ENCODE results near the gene ABCF2. TPM values are rescaled to one million over a fixed set of nuclear protein-coding genes. Genes with fewer than 3 reads are reported as not detected.
A peak's percentile ranks its signal among the peaks of the same experiment; 100 is the strongest.

The ABCF2 gene
- total and polyA plus RNA-seq, 5 donors from 2014 or later: 16.3 to 31.4 (median 29.4) TPM

GRCh38 chr7:151209588-151209987, 17.4 kb downstream of the ABCF2 start:
- Histone ChIP-seq H3K27me3 (ENCODE audit: control insufficient read depth, insufficient read depth, low read length) (no peaks in the 10 kb centered on the region), H3K36me3 (ENCODE audit: control insufficient read depth, insufficient read depth, low read length) (peaks cover 20% of the 10 kb centered on the region), H3K9me3 (ENCODE audit: control insufficient read depth in 2 of 2, low read length in 2 of 2) (no peaks in the 10 kb centered on the region), H3K4me3 (ENCODE audit: low read depth, low read length) (no peak overlapping the region), H3K4me1 (ENCODE audit: control insufficient read depth, insufficient read depth, low read length, poor library complexity, severe bottlenecking) (peaks cover 16% of the 10 kb centered on the region), H3K27ac (ENCODE audit: insufficient read depth, low read length, poor library complexity, severe bottlenecking) (no peak overlapping the region)
- ATAC-seq (ENCODE audit: low read depth in 2 of 2): no peak
- Mint-ChIP-seq H3K4me3 (no peak overlapping the region), H3K27ac (no peak overlapping the region), H3K27me3 (peaks cover 6% of the 10 kb centered on the region), H3K4me1 (peaks cover 10 to 22% (median 17%) of the 10 kb centered on the region in 4 donors), H3K36me3 (peaks cover 10% of the 10 kb centered on the region), H3K9me3 (no peaks in the 10 kb centered on the region)
- no peak for DNase-seq

GRCh38 chr7:151208253-151208862, 18.6 kb downstream of the ABCF2 start:
- no peaks in the 10 kb centered on the region for H3K27me3 ChIP-seq (ENCODE audit: control insufficient read depth, insufficient read depth, low read length)
- peaks cover 16% of the 10 kb centered on the region for H3K4me1 ChIP-seq (ENCODE audit: control insufficient read depth, insufficient read depth, low read length, poor library complexity, severe bottlenecking)
- no peak for DNase-seq
- H3K36me3 ChIP-seq (ENCODE audit: control insufficient read depth, insufficient read depth, low read length): peaks cover 8% of the 10 kb centered on the region
- Mint-ChIP-seq H3K27ac (no peak overlapping the region), H3K4me1 (peaks cover 10 to 22% (median 17%) of the 10 kb centered on the region in 4 donors), H3K36me3 (peaks cover 4% of the 10 kb centered on the region), H3K9me3 (no peaks in the 10 kb centered on the region), H3K27me3 (peaks cover 6% of the 10 kb centered on the region), H3K4me3 (no peak overlapping the region)
- H3K4me3 ChIP-seq (ENCODE audit: low read depth, low read length): no peak overlapping the region
- no peaks in the 10 kb centered on the region for H3K9me3 ChIP-seq (ENCODE audit: control insufficient read depth in 2 of 2, low read length in 2 of 2)
- no peak for ATAC-seq (ENCODE audit: low read depth in 2 of 2)
- no peak overlapping the region for H3K27ac ChIP-seq (ENCODE audit: insufficient read depth, low read length, poor library complexity, severe bottlenecking)

GRCh38 chr7:151207804-151208203, 19.2 kb downstream of the ABCF2 start:
- Mint-ChIP-seq H3K36me3 (no peaks in the 10 kb centered on the region), H3K27me3 (peaks cover 6% of the 10 kb centered on the region), H3K9me3 (no peaks in the 10 kb centered on the region), H3K27ac (peak overlapping the region in 2 of 3 donors; percentile 39 to 83), H3K4me1 (peaks cover 10 to 22% (median 17%) of the 10 kb centered on the region in 4 donors), H3K4me3 (no peak overlapping the region)
- DNase-seq: no peak
- no peaks in the 10 kb centered on the region for H3K9me3 ChIP-seq (ENCODE audit: control insufficient read depth in 2 of 2, low read length in 2 of 2)
- H3K36me3 ChIP-seq (ENCODE audit: control insufficient read depth, insufficient read depth, low read length): peaks cover 3% of the 10 kb centered on the region
- peaks cover 16% of the 10 kb centered on the region for H3K4me1 ChIP-seq (ENCODE audit: control insufficient read depth, insufficient read depth, low read length, poor library complexity, severe bottlenecking)
- peak overlapping the region; percentile 47 for H3K27ac ChIP-seq (ENCODE audit: insufficient read depth, low read length, poor library complexity, severe bottlenecking)
- no peaks in the 10 kb centered on the region for H3K27me3 ChIP-seq (ENCODE audit: control insufficient read depth, insufficient read depth, low read length)
- no peak for ATAC-seq (ENCODE audit: low read depth in 2 of 2)
- no peak overlapping the region for H3K4me3 ChIP-seq (ENCODE audit: low read depth, low read length)

GRCh38 chr7:151207315-151207714, 19.7 kb downstream of the ABCF2 start:
- H3K4me3 Mint-ChIP-seq: peak overlapping the region in 3 of 4 donors; percentile 4 to 67 (median 30)
- ATAC-seq (ENCODE audit: low read depth in 2 of 2): peak; percentile 36 to 38
- H3K27me3 ChIP-seq (ENCODE audit: control insufficient read depth, insufficient read depth, low read length): no peaks in the 10 kb centered on the region
- no peaks in the 10 kb centered on the region for H3K9me3 Mint-ChIP-seq
- H3K4me1 ChIP-seq (ENCODE audit: control insufficient read depth, insufficient read depth, low read length, poor library complexity, severe bottlenecking): peaks cover 16% of the 10 kb centered on the region
- peaks cover 6% of the 10 kb centered on the region for H3K27me3 Mint-ChIP-seq
- DNase-seq: peak in 1 of 3 donors; percentile 27
- peak overlapping the region in 2 of 3 donors; percentile 39 to 83 for H3K27ac Mint-ChIP-seq
- no peaks in the 10 kb centered on the region for H3K36me3 Mint-ChIP-seq
- H3K4me3 ChIP-seq (ENCODE audit: low read depth, low read length): peak overlapping the region; percentile 35
- H3K9me3 ChIP-seq (ENCODE audit: control insufficient read depth in 2 of 2, low read length in 2 of 2): no peaks in the 10 kb centered on the region
- H3K27ac ChIP-seq (ENCODE audit: insufficient read depth, low read length, poor library complexity, severe bottlenecking): peak overlapping the region; percentile 47
- H3K4me1 Mint-ChIP-seq: peaks cover 10 to 22% (median 17%) of the 10 kb centered on the region in 4 donors
- no peaks in the 10 kb centered on the region for H3K36me3 ChIP-seq (ENCODE audit: control insufficient read depth, insufficient read depth, low read length)

- Histone ChIP-seq H3K36me3 (ENCODE audit: control insufficient read depth, insufficient read depth, low read length) (no peaks in the 10 kb centered on the region), H3K4me1 (ENCODE audit: control insufficient read depth, insufficient read depth, low read length, poor library complexity, severe bottlenecking) (peaks cover 16% of the 10 kb centered on the region), H3K4me3 (ENCODE audit: low read depth, low read length) (peak overlapping the region; percentile 35), H3K27me3 (ENCODE audit: control insufficient read depth, insufficient read depth, low read length) (no peaks in the 10 kb centered on the region), H3K9me3 (ENCODE audit: control insufficient read depth in 2 of 2, low read length in 2 of 2) (no peaks in the 10 kb centered on the region), H3K27ac (ENCODE audit: insufficient read depth, low read length, poor library complexity, severe bottlenecking) (no peak overlapping the region)
- Mint-ChIP-seq H3K4me1 (peaks cover 10 to 22% (median 17%) of the 10 kb centered on the region in 4 donors), H3K4me3 (peak overlapping the region in 3 of 4 donors; percentile 30 to 69 (median 67)), H3K36me3 (no peaks in the 10 kb centered on the region), H3K9me3 (no peaks in the 10 kb centered on the region), H3K27ac (peak overlapping the region in 2 of 3 donors; percentile 39 to 90), H3K27me3 (peaks cover 6% of the 10 kb centered on the region)
- DNase-seq (peak in 2 of 3 donors; percentile 24 to 42), ATAC-seq (ENCODE audit: low read depth in 2 of 2) (peak; percentile 21 to 59)
Observed at GRCh38 chr7:151206914-151207313, 20.1 kb downstream of the ABCF2 start.

GRCh38 chr7:151205730-151206129, 21.3 kb downstream of the ABCF2 start:
- Mint-ChIP-seq H3K4me1 (peaks cover 10 to 22% (median 17%) of the 10 kb centered on the region in 4 donors), H3K4me3 (peak overlapping the region in 2 of 4 donors; percentile 8 to 53)
- no peaks in the 10 kb centered on the region for H3K36me3 ChIP-seq (ENCODE audit: control insufficient read depth, insufficient read depth, low read length)

GRCh38 chr7:151204383-151205032, 22.5 kb downstream of the ABCF2 start:
- H3K4me3 Mint-ChIP-seq: no peak overlapping the region
- Histone ChIP-seq H3K36me3 (ENCODE audit: control insufficient read depth, insufficient read depth, low read length) (no peaks in the 10 kb centered on the region), H3K27ac (ENCODE audit: insufficient read depth, low read length, poor library complexity, severe bottlenecking) (no peak overlapping the region), H3K4me3 (ENCODE audit: low read depth, low read length) (no peak overlapping the region), H3K4me1 (ENCODE audit: control insufficient read depth, insufficient read depth, low read length, poor library complexity, severe bottlenecking) (peaks cover 16% of the 10 kb centered on the region), H3K27me3 (ENCODE audit: control insufficient read depth, insufficient read depth, low read length) (no peaks in the 10 kb centered on the region), H3K9me3 (ENCODE audit: control insufficient read depth in 2 of 2, low read length in 2 of 2) (no peaks in the 10 kb centered on the region)
- H3K9me3 Mint-ChIP-seq: no peaks in the 10 kb centered on the region
- H3K27me3 Mint-ChIP-seq: peaks cover 11% of the 10 kb centered on the region
- peaks cover 10 to 22% (median 17%) of the 10 kb centered on the region in 4 donors for H3K4me1 Mint-ChIP-seq
- ATAC-seq (ENCODE audit: low read depth in 2 of 2) (no peak), DNase-seq (no peak)
- H3K27ac Mint-ChIP-seq: no peak overlapping the region
- H3K36me3 Mint-ChIP-seq: no peaks in the 10 kb centered on the region

More at GRCh38 chr7:151205730-151206129, 21.3 kb downstream of the ABCF2 start:
- Mint-ChIP-seq H3K36me3 (no peaks in the 10 kb centered on the region), H3K27me3 (peaks cover 11% of the 10 kb centered on the region), H3K27ac (peak overlapping the region; percentile 23 to 94 (median 78)), H3K9me3 (no peaks in the 10 kb centered on the region)
- Histone ChIP-seq H3K4me1 (ENCODE audit: control insufficient read depth, insufficient read depth, low read length, poor library complexity, severe bottlenecking) (peaks cover 16% of the 10 kb centered on the region), H3K4me3 (ENCODE audit: low read depth, low read length) (no peak overlapping the region), H3K27ac (ENCODE audit: insufficient read depth, low read length, poor library complexity, severe bottlenecking) (no peak overlapping the region), H3K27me3 (ENCODE audit: control insufficient read depth, insufficient read depth, low read length) (no peaks in the 10 kb centered on the region), H3K9me3 (ENCODE audit: control insufficient read depth in 2 of 2, low read length in 2 of 2) (no peaks in the 10 kb centered on the region)
- DNase-seq (no peak), ATAC-seq (ENCODE audit: low read depth in 2 of 2) (no peak)
